Measurements from ENCODE around the gene GDI2. TPM values are rescaled to one million over a fixed set of nuclear protein-coding genes. Genes with fewer than 3 reads are reported as not detected.

Gene GDI2
- total and polyA plus RNA-seq, 2 of the 13 experiments (the other 11 are each of a cell fraction or from before 2014, with no cell fraction given), result 153 to 477 TPM

DNA sequence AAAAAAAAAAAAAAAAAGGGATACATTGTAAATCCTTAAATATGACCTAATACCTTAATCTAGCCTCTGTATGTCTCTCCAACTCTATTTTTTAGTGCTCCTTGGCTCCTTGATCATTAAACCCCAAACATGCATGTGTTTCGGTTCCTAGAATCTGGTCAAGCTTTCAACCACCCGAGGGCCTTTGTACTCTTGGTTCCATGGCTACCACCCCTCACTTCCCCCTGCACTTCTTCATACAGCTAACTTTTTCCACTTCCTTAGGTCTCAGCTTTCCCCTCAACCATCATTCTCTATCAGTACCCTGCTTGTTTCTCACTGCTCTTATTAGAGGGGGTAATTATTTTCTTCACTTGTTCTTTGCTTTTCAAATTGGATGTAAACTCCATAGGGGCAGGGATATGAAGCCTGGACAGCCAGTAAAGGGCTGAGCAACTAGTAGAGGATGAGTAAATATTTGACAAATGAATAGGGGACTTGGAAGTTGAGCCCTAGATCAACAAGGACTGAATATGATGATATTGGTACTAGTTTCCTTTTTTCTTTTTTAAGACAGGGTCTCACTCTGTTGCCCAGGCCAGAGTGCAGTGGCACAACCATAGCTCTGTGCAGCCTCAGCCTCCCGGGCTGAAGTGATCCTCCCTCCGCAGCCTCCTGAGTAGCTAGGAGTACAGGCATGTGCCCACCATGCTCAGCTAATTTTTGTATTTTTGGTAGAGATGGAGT is 4.3 kb upstream of the GDI2 start:
- ChIA-PET CTCF (ENCODE audit: low intra/inter-chr PET ratio, low total read pairs) (no interaction called here), POLR2A (interaction anchor here (1.3 to 1.6 kb wide), 3 partner anchors 8 to 20 kb away, joined by 3 to 4 read pairs (median 3); no protein-coding TSS in a partner anchor)
- DNase-seq (ENCODE audit: low spot score) (peak; percentile 60), FAIRE-seq (peak; percentile 43), ATAC-seq (peak; percentile 4; the same call in 1 of the 3 replicates)
- 36% methylated on average over 4 of the region's 4 CpGs for WGBS (ENCODE audit: low lambda C conversion rate)
- peaks cover 2% of the 10 kb centered on the region for H4K20me1 ChIP-seq (ENCODE audit: insufficient read depth, low read length)
- no peaks in the 10 kb centered on the region for H3K9me3 ChIP-seq (ENCODE audit: low read length)
- peak overlapping the region; percentile 14 for H3K27ac ChIP-seq (ENCODE audit: extremely low read length, insufficient read depth, low read length)
- in situ Hi-C loops (cut with HindIII; ENCODE audit: extremely low pct_ligation_motif_present, low pct_unique_long_range_greater_than_20kb) (loop anchor here (10.0 kb wide), 1 partner anchor 57 kb away; no protein-coding TSS in a partner anchor), intact Hi-C loops (cut with micrococcal nuclease; ENCODE audit: unreplicated experiment) (no loop called here)
- peaks cover 11% of the 10 kb centered on the region for H3K79me2 ChIP-seq (ENCODE audit: insufficient read depth, low read length)
- H3K4me3 ChIP-seq (replicated peaks in 1 of 3; ENCODE audit: insufficient read depth in 1 of 3, low read depth in 2 of 3, low read length in 3 of 3), result no peak overlapping the region
- BruUV-seq (replicated peaks), result no TSS peak
- H2AFZ ChIP-seq (ENCODE audit: low read length), result no peak overlapping the region
- H3K36me3 ChIP-seq (replicated peaks in 1 of 2; ENCODE audit: control insufficient read depth in 1 of 2, insufficient read depth in 2 of 2, low read length in 2 of 2), result no peaks in the 10 kb centered on the region
- no peak overlapping the region for H3K9ac ChIP-seq (ENCODE audit: insufficient read depth, low read depth, low read length)
- H3K27me3 ChIP-seq (ENCODE audit: control insufficient read depth in 1 of 2, insufficient read depth in 2 of 2, low read length in 2 of 2), result peaks cover 0 to under 1% of the 10 kb centered on the region in 2 experiments; a peak in 1 of 5 replicates
- peaks cover 54% of the 10 kb centered on the region for H3K4me1 ChIP-seq (ENCODE audit: insufficient read depth, low read length)
- peak overlapping the region; percentile 48 for H3K4me2 ChIP-seq (ENCODE audit: low read depth, low read length)
- TF ChIP-seq MIXL1 (CRISPR knock-in tag; IDR thresholded peaks at IDR 0.05), result 0 out of 2 replicates have a peak, but pooled peaks have one; percentile 17
- TF ChIP-seq, protein P1, sequence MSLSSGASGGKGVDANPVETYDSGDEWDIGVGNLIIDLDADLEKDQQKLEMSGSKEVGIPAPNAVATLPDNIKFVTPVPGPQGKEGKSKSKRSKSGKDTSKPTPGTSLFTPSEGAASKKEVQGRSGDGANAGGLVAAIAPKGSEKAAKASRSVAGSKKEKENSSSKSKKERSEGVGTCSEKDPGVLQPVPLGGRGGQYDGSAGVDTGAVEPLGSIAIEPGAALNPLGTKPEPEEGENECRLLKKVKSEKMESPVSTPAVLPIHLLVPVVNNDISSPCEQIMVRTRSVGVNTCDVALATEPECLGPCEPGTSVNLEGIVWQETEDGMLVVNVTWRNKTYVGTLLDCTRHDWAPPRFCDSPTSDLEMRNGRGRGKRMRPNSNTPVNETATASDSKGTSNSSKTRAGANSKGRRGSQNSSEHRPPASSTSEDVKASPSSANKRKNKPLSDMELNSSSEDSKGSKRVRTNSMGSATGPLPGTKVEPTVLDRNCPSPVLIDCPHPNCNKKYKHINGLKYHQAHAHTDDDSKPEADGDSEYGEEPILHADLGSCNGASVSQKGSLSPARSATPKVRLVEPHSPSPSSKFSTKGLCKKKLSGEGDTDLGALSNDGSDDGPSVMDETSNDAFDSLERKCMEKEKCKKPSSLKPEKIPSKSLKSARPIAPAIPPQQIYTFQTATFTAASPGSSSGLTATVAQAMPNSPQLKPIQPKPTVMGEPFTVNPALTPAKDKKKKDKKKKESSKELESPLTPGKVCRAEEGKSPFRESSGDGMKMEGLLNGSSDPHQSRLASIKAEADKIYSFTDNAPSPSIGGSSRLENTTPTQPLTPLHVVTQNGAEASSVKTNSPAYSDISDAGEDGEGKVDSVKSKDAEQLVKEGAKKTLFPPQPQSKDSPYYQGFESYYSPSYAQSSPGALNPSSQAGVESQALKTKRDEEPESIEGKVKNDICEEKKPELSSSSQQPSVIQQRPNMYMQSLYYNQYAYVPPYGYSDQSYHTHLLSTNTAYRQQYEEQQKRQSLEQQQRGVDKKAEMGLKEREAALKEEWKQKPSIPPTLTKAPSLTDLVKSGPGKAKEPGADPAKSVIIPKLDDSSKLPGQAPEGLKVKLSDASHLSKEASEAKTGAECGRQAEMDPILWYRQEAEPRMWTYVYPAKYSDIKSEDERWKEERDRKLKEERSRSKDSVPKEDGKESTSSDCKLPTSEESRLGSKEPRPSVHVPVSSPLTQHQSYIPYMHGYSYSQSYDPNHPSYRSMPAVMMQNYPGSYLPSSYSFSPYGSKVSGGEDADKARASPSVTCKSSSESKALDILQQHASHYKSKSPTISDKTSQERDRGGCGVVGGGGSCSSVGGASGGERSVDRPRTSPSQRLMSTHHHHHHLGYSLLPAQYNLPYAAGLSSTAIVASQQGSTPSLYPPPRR (CRISPR knock-in tag; IDR thresholded peaks at IDR 0.05; ENCODE audit: borderline replicate concordance), result 0 out of 2 replicates have a peak, but pooled peaks have one; percentile 30
- TF ChIP-seq, protein P2, sequence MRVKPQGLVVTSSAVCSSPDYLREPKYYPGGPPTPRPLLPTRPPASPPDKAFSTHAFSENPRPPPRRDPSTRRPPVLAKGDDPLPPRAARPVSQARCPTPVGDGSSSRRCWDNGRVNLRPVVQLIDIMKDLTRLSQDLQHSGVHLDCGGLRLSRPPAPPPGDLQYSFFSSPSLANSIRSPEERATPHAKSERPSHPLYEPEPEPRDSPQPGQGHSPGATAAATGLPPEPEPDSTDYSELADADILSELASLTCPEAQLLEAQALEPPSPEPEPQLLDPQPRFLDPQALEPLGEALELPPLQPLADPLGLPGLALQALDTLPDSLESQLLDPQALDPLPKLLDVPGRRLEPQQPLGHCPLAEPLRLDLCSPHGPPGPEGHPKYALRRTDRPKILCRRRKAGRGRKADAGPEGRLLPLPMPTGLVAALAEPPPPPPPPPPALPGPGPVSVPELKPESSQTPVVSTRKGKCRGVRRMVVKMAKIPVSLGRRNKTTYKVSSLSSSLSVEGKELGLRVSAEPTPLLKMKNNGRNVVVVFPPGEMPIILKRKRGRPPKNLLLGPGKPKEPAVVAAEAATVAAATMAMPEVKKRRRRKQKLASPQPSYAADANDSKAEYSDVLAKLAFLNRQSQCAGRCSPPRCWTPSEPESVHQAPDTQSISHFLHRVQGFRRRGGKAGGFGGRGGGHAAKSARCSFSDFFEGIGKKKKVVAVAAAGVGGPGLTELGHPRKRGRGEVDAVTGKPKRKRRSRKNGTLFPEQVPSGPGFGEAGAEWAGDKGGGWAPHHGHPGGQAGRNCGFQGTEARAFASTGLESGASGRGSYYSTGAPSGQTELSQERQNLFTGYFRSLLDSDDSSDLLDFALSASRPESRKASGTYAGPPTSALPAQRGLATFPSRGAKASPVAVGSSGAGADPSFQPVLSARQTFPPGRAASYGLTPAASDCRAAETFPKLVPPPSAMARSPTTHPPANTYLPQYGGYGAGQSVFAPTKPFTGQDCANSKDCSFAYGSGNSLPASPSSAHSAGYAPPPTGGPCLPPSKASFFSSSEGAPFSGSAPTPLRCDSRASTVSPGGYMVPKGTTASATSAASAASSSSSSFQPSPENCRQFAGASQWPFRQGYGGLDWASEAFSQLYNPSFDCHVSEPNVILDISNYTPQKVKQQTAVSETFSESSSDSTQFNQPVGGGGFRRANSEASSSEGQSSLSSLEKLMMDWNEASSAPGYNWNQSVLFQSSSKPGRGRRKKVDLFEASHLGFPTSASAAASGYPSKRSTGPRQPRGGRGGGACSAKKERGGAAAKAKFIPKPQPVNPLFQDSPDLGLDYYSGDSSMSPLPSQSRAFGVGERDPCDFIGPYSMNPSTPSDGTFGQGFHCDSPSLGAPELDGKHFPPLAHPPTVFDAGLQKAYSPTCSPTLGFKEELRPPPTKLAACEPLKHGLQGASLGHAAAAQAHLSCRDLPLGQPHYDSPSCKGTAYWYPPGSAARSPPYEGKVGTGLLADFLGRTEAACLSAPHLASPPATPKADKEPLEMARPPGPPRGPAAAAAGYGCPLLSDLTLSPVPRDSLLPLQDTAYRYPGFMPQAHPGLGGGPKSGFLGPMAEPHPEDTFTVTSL (CRISPR knock-in tag; IDR thresholded peaks at IDR 0.05; ENCODE audit: borderline replicate concordance), result peak; percentile 48; the same call in 1 of the 2 replicates
- no peak for TF ChIP-seq PHF20 (CRISPR knock-in tag; IDR thresholded peaks at IDR 0.05)
- TF ChIP-seq POGZ (CRISPR knock-in tag; IDR thresholded peaks at IDR 0.05), result peak; percentile 45; the same call in 1 of the 2 replicates
- TF ChIP-seq RCOR2 (CRISPR knock-in tag; IDR thresholded peaks at IDR 0.05), result 0 out of 2 replicates have a peak, but pooled peaks have one; percentile 26
- TF ChIP-seq, protein P3, sequence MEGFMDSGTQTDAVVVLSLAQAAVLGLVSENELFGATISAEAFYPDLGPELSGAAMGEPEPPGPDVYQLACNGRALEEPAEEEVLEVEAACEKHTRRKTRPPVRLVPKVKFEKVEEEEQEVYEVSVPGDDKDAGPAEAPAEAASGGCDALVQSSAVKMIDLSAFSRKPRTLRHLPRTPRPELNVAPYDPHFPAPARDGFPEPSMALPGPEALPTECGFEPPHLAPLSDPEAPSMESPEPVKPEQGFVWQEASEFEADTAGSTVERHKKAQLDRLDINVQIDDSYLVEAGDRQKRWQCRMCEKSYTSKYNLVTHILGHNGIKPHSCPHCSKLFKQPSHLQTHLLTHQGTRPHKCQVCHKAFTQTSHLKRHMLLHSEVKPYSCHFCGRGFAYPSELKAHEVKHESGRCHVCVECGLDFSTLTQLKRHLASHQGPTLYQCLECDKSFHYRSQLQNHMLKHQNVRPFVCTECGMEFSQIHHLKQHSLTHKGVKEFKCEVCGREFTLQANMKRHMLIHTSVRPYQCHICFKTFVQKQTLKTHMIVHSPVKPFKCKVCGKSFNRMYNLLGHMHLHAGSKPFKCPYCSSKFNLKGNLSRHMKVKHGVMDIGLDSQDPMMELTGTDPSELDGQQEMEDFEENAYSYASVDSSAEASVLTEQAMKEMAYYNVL (CRISPR knock-in tag; IDR thresholded peaks at IDR 0.05; ENCODE audit: borderline replicate concordance), result 0 out of 2 replicates have a peak, but pooled peaks have one; percentile 25
- TF ChIP-seq RBM39 (IDR thresholded peaks at IDR 0.05; ENCODE audit: low read depth, low read length, poor library complexity, severe bottlenecking), result no peak
